HT1080 (cell line): ENCODE measurements around the gene CDKAL1. TPM values are rescaled to one million over a fixed set of nuclear protein-coding genes. Genes with fewer than 3 reads are reported as not detected.

ENCODE experiments used
- DNase-seq: peaks from one replicate; pipeline ENCODE4 v3.0.0-alpha.2; 2015; ENCODE audit warnings: low read depth
- total RNA-seq: library from RNA; depleted of rRNA; stranded (reverse); fragments of >200 nt; shearing (Covaris generic); gene quantifications from 2 replicates; pipeline ENCODE4 v1.2.3, GENCODE V29; 2014

CDKAL1 gene
- total RNA-seq, 1 experiment from 2014 or later = 13.5 TPM

GRCh38 chr6:20870493-20870892, 336.2 kb downstream of the CDKAL1 start:
- no peak for DNase-seq

DNA sequence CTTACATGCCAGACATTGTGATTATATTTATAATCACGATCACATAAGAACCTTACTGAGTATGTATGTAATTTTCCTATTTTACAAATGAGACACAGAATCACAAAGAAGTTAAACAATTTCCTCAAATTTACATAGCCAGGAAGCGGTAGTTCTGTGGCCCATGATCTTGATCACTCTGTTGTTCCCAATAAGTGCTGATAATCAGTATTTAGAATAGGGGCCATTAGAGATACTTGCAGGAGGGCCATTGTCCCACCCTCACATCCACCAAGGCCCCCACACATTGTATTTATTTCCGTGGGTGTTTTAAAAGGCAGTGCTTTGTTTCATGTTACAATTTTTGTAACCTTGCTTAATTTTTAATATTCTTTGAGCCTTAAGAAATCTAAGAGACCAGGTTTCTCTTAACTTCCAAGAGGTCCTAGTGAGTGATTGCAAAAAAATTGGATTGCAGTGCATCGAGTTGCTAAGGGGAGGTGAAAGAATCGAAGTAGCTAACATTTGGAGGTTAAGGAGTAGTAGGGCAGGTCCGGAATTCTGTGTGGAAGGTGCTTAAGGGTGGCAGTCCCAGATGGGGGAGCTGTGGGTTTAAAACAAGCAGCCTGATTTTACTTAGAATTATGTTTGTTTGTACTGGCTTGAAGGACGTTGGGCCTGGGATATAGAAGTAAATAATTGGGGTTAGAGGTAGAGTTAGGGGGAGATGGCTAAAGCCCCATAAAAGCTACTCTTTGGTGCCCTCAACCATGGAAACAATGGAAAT, 339.4 kb downstream of the CDKAL1 start:
- no peak for DNase-seq

DNA sequence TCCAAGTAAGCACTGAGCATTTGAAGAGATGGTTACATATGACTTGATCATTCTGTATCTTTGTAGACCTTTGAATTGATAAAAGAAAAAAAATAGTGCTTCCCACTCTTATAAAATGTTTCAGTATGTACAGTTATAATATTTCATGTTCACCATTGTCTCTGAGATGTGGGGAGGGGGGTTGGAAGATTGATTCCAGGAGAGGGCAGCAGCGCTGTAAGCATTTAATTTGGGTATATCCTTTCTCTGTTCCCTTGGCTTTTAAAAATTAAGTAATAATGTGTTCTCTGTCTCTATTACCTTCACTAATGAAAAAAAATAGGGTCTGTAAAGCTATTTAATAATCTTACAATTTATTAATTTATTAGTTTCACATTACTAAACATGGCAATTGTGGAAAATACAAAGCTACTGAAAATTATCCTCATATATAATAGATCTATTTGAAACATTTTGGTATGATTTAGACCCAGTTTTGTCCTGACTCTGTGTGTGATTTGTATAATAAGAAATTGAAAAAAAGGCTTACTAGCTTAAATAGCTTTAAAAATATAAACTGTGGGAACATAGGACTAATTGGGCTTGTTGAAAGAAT, 341.2 kb downstream of the CDKAL1 start:
- peak; percentile 27 for DNase-seq

- no peak for DNase-seq
These were observed 341.8 kb downstream of the CDKAL1 start for GRCh38 chr6:20876036-20876435.

DNA sequence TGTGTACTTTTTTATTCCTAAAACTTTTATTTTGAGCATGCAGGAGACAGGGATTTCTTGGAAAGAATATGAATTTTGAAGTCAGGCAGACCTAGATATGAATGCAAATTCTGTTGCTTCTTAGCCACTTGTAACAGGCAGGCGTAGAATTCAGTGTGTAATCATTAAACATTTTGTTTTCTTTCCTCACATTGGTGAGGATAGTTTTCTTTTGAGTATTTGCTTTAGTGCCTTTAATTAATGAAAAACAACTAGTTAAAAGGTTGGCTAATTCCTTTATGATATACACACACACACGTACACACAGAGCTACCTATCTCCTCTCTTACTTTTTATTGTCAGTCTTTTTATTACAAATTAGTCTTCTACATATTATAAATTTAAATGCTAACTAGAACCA, 342.3 kb downstream of the CDKAL1 start:
- DNase-seq = no peak

DNA sequence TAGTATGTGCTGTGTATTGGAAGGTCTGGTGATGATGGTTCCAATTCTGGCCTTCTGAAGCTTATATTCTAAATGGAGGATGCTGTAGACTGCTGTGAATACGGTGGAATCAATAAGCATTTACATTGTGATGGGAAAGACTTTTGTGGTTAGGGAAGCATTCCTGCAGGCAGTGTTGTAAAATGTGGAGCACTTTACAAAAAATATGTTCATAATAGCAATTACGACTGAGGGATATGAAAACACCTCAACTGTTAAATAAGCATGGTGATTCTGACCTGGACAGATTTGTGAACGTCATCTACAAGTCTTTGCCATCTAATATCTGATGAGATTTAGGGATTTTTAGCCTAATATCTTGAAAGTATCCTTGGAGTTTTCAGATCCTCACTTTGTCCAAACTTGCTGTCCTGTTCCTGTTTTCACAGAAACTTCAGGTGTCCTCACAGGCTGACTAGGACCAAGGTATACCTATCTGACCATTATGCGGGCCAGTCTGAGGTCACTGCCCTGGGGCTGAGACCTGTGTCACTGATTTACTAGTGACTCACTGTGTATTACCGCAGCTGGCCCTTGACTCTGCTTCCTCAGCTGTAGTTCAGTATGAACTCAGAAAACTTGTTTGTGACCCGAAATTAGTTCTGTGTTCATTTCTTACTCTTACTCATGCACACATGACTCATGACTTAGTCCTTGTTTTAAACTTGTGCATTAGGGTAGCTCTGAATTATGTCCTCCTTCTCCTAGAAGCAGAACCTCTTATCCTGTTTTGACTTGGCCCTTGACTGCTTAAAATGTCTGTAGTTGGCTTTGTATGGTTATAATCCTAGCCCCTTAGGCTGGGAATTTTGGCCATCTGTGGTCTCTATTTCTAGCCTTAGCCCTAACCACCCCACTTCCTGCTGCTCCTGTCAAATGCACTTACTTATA, 343.0 kb downstream of the CDKAL1 start:
- DNase-seq = peak; percentile 92

GRCh38 chr6:20879121-20879520, 344.9 kb downstream of the CDKAL1 start:
- no peak for DNase-seq

- peak; percentile 2 for DNase-seq
These were observed 345.3 kb downstream of the CDKAL1 start for GRCh38 chr6:20879526-20879925.

DNA sequence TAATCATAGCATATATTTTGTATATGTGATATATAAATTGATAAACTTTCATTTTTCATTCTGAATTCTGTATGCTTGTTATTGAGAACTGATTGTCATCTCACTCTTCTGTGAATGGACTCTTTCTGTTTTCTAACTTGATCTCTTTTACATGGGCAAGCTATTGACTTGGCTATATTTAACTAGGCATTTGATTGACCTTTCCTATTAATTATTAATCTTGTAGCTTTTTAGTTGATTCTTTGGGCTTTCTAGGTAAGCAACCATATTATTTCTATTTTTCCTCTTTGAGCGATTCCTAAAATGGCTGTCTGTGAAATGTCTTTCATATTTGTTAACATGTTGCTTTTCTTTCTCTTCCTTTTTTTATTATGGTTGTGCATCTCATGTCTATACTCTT, 347.1 kb downstream of the CDKAL1 start:
- no peak for DNase-seq

- no peak for DNase-seq
These were observed 347.8 kb downstream of the CDKAL1 start for GRCh38 chr6:20882014-20882413.

- DNase-seq = no peak
These were observed 350.8 kb downstream of the CDKAL1 start for GRCh38 chr6:20885076-20885475.

DNA sequence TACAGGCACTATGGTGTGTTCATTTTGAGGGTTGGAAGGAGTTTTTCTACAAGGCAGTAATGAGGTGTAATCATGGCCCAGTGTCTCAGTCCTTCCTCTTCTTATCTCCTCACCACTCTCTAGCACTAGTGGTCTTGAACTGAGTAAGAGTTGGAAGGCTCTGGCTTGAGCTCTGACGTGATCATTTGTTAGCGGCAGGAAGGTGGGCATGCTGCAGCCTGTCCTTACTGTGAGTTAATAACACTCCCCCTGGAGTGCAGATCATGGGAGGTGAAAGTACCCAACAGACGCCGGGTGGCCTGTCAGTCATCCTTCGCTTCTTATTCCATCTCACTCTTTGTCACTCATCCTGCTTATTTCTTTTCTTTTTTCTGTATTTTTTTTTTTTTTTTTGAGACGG, 356.9 kb downstream of the CDKAL1 start:
- no peak for DNase-seq

- DNase-seq = no peak
These were observed 358.1 kb downstream of the CDKAL1 start for GRCh38 chr6:20892365-20892764.

GRCh38 chr6:20893412-20893811, 359.2 kb downstream of the CDKAL1 start:
- no peak for DNase-seq

GRCh38 chr6:20900389-20901160, 366.3 kb downstream of the CDKAL1 start:
- DNase-seq = no peak

DNA sequence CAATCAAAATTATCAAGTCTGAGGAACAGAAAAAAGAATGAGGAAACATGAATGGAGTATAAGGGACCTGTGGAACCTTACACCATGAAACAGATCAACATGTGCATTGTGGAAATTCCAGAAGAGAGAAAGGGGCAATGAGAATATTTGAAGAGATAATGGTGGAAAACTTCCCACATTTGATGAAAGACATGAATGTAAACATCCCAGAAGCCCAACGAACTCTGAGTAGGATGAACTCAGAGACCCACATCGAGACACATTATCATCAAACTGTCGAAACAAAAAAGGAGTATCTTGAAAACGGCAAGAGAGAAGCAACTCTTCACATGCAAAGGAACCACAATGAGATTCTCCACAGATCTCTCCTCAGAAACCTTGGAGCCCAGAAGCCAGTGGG, 371.1 kb downstream of the CDKAL1 start:
- no peak for DNase-seq

DNA sequence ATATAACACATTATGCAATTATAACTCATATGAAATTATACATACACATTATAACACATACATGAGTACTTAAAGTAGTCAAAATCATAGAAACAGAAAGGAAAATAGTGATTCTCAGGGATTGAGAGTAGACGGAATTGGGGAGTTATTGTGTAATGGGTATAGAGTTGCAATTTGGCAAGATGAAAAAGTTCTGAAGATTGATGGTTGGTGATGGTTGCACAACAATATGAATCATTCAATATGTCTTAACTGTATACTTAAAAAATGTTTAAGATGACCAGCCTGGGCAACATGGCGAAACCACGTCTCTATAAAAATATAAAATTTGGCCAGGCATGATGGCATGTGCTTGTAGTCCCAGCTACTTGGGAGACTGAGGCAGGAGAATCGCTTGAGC, 372.7 kb downstream of the CDKAL1 start:
- DNase-seq = peak; percentile 13

DNA sequence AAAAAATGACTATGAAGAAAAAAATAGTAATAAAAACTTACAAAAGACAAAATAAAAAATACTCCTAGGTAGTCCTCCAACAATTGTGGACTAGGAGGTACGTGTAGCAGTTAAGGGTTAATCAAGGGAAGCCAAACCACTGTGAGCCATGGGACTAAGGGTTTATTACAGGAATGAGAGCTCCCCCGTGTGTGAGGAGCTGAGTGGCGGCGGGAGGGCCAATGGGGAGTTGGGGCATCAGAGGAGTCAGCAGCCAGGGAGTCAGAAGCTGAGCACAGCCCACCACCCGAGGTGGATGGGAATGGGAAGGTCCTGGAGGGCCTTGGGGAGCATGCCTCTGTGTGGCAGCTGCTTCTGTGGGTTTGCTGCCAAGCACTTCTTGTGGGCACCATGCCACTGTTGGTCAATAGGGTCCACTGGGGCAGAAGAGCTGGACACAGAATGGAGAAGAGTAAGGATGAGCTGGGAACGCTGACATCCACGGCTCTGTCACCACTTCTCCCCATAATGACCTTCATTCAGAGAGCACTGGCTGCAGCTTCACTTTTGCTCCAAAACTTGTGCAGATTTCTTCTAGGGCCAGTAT, 373.3 kb downstream of the CDKAL1 start:
- DNase-seq = no peak

DNA sequence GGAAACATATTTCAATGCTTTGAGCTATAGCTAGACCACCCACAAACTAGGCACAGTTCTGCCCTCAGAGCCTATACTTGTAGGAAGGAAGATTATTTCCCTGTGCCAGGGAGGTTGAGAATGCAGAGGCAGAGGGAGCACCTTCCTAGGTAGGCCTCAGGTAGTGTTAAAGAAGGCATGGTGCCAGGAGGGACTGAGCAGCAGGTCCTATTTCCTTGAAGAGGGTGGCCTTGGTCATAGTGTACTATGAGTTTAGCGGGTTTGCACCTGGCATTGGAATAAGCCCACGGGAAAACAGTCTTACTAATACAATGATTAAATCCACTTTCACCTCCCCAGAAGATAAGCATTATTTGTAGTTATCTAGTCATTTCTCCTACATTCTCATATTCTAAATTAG, 375.4 kb downstream of the CDKAL1 start:
- no peak for DNase-seq

DNA sequence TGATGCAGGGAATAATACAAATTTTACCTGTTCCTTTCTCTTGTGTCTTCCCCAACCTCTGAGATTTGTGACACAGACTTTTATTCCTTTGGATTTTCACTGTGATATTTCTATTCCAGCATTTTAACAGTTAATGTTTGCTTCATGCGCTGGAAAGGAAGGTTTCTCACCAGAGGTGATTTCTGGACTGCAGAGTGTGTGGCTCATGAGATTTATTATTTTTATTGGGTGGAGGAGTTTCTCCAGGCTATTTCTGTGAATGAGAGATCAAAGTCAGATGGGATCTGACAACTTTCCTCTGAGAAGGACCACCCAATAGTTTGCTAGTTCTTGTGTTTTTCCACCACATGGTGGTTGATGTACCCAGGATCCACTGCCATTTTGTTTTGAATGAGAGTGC, 377.5 kb downstream of the CDKAL1 start:
- no peak for DNase-seq

- DNase-seq = no peak
These were observed 380.9 kb downstream of the CDKAL1 start for GRCh38 chr6:20915156-20915555.
